Stimulated activated CD8-positive, alpha-beta memory T cell treated with anti-CD3 and anti-CD28 coated beads, Interleukin-15, amount 100 ng/mL, for 48 hours (primary cell): ENCODE data around the gene NR3C2.

Experiments used
- DNase-seq, 2 donors: peaks; one replicate each; pipeline ENCODE4 v3.0.0-alpha.2; 2020; ENCODE audit warnings: low read depth in 2 of 2

The NR3C2 gene

DNA sequence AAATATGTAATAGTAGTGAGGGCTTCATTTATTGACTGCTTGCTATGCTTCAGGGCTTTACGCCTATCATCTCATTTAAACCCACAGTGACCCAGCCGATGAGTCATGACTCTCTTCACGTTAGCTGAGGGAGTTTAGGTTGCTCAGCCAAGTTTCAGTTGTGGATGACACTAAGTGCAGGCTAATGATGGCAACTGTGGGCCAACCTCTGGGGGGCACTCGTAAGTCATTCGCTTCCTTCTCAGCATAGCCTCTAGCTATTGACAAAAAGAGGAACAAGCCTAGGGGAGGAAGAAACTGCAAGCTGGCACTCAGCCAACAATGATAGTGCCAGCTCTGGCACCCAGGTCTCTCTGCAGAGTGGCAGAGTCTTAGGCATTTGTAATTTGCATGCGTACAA, 385.3 kb downstream of the NR3C2 start:
- DNase-seq: peak; percentile 63 to 74

DNA sequence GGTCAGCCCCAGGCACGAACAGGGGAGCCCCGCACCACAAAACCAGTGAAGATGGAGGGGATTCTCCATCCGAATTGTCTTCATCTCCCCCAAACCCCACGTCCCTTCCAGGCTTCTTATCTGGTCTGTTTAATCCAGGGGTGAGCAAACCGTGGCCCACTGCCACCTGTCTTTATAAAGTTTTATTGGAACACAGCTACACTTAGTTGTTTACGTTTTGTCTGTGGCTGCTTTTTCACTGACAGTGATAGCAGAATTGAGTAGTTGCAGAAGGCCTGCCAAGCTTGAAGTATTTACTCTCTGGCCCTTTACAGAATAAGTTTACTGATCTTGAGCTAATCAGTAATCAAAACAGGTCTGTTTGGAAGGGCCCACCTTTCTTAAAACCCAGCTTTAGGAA, 386.4 kb downstream of the NR3C2 start:
- no peak for DNase-seq

DNA sequence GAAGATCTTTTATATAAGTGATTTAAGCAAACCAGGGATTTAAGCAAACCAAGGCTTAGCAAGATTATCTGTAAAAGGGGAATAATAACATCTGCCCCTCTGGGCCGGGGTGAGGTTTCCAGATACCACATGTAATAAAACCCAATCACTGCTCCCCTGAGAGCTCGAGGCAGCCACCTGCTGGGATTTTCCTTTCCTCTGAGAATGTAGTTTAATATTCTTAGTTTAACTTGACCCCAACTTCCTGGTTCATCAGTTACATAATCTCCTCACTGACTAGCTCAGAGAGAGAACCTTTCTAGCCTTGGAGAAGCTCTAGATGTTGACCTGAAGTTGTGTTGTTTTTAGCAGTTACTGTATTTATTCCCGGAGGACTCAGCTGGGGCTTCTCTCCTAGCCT, 387.9 kb downstream of the NR3C2 start:
- DNase-seq: no peak

DNA sequence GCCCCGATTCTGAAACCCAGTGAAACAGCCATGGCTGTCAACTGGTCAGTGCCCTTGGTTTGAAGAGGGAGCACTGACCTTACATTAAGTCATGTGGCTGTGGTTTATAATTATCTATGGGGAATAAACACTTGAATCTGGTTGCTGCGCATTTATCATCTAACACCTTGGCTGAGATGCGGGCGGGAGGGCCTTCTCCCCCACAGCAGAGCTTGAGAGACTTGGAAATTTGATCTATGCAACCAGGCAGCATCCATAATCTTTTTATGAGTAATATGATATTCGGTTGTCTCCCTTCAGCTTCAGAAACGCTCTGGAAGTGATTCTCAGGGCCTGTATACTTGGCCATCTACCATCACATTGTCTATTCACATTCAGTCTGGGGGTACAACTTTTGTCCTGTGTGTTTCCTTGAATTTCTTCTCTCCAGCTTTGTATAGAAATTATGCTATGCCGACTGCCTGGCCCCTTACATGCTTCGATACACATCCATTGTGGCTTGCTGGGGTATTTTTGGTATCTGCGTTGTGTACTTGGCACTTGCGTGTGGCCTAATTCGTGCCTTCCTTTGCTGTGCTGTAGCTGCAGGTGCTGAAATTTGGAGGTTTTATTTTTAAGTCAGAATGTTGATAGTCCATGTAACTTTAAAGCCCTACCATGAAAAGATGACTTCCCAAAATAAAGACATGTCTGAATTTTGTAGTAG, 388.8 kb downstream of the NR3C2 start:
- DNase-seq: no peak

DNA sequence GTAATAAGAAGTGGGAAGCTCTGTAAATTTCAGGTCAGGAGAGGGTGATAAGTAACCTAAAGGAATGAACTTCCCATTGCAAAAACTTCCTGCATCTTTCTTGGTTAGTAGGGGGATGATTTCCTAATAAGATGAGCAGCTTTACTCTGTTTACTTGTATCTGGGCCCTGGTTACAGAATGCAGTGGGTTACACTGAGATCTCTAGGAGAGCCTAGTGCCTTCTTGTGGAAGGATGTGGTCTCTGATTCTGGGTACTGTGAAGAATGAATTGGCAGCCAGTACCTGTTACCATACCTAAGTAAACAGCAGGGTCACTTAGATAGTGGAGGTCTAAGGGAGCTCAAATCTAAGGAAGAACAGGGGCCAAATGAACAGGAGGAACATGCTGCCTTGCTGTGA, 389.8 kb downstream of the NR3C2 start:
- DNase-seq: no peak

DNA sequence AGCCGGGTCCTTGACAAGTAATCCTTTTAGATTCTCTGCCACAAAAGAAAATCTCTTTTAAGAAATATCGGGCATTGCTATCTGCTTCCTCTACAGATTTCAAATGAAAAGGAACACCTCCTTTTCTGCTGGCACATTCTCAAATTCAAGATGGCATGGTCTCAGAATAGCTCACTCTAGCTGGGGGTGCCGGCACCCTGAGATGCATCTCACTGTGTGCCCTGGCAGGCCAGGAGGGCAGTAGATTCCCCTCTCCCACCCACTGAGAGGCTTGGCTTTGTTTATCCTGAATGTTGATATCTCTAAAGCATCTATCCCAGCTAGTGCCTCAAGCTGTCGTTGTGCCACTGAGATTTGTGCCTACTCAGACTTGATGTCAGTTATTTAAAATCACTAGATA, 390.8 kb downstream of the NR3C2 start:
- DNase-seq: no peak

DNA sequence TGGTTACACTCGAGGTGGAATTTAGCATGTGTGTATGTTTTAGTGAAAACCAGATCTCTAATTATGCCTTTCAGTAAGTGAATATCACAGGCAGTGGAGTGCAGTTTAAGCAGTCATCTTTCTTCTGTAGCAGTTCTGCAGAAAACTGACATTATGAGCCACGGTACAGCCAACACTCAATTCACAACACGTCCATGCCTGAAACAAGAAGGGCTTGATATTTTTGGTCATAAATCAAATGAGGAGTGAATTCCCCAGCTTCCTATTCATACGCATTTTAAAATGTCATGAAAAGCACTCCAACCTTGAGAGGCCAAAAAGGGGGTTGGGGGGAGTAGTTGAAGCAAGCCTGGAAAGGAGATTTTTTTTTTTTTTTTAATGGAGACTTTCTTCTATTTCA, 393.6 kb downstream of the NR3C2 start:
- no peak for DNase-seq

DNA sequence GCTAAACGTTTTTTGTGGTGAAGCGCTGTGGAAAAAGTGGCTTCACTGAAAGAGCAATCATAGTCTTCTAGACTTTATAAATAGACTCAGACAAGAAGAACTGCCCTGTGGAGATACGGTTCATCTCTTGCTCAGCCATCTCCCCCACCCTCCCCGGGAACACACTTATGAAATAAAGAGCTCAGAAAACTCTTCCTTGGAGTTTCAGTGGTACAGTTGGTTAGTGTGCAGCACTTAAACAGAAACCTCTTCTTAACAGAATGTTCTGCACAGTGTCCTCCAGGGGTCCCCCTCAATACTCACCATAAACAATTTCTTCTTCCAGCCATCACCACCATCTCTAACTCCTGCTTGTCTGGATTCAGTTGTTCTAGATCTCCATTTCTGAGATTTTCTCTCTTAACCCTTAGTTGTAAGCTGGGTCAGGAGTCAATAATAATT, 397.3 kb downstream of the NR3C2 start:
- DNase-seq: no peak

DNA sequence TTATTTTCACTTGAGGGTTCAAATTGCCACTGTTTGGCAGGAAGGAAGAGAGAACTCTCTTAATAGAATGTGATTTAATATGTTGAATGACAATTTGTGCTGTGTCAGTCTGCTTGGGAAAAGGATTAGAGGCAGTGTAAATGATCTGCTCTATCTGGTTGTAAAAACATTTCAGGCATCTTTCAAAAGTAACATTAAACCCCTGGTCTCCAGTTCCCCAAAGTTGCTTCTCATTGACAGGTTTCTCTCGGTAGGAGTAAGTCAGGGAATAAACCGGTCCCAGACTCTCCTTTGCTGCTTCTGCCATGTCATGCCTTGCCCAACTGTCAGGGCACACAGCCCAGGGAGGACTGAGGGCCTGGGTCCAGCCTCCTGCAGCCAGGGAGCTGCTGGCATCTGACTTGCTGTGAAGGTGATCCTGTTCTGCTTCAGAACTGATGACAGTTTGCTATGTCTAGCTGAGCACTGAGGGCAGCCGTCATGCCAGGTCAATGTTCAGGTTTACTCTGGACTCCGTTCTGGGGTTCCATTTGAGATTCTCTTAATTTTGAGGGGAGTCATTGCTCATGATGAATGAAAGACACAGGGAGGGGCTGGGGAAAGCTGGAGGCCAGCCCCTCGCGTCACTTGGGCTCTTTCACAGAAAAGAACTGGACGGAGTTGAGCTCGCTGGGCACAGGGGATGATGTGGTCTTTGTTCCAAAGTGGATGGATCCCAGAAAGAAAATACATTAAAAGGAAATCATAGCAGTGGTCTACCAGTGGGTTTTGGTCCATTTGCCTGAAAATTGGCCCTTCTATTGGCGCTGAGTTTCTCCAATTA, 397.9 kb downstream of the NR3C2 start:
- no peak for DNase-seq

DNA sequence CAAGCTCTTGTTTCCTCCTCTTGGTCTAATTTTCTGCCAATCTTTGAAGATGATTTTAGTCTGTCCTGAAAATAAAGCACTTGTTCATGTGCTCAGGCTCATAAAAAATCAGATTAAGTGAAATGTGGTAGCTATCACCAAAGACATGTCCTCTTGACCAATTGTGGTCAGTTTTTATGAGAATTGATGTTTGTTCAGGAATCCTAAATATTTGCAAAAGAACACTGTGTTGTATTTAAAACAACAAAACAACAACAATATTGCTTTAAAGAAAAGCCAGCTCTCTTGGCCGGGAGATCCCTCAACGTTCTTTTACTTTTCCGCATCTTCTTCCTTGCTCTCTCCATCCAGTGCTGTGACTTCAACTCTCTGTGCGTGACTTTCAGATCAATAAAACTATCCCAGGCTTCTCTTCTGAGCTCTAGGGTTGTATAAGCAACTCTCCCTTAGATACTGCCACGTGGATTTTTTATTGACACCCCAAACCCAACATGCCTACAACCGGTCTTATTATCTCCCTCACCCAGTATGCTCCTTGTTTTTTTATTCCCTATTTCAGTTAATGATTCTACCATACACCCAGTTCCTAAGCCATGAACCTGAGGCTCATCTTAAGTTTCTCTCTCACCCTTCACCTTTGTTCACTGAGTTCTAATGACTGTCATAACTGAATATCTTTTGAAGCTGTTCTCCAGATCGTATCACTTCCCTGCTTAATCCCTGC, 400.4 kb downstream of the NR3C2 start:
- DNase-seq: no peak

DNA sequence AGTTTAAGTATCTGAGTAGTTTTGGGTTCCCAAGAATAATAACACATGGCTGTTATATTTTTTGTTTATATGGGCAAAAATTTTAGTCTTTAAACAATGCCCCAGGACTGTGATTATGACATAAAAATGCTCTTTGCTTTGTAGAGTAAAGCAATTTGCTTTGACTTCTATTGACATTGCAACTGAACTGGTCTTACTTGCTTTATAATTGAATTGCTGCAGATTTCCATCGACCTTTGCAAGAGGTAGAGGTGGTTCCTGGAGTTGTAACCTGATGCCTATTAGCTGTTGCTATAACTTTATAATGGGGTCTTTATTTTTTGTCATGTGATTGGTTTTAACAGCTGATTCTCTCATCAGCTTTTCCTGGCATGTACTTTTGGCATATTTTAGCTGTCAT, 407.4 kb downstream of the NR3C2 start:
- no peak for DNase-seq

DNA sequence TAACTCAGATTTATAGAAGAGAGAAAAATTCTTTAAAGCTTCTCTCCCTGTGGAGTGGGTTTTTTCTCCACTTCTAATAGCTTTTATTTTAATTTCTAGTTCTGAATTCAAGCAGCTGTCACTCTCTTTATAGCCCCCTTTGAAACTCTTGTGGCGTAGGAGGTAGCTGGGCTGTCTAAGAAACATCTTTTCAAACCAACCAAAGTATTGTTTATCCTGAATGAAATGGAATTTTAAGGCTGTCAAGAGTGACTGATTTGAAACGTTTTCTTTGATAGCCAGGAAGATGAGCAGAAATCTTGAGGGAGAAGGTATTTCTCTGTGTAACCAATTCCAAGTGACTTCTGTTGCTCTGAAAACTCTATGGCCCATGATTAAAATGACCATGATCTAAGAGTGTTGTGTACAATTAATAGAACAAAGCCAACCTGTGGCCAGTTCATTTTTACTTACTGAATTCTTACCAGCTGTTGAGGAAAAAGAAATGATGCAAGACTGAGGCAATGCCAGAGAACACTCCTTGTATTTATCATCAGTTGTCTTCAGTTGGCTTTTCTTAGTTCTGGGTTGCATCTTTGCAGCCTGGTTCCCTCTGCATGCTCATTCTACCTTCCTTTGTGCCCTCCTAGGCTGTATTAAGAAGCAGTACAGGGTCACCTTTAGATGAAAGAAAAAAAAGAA, 411.9 kb downstream of the NR3C2 start:
- no peak for DNase-seq

DNA sequence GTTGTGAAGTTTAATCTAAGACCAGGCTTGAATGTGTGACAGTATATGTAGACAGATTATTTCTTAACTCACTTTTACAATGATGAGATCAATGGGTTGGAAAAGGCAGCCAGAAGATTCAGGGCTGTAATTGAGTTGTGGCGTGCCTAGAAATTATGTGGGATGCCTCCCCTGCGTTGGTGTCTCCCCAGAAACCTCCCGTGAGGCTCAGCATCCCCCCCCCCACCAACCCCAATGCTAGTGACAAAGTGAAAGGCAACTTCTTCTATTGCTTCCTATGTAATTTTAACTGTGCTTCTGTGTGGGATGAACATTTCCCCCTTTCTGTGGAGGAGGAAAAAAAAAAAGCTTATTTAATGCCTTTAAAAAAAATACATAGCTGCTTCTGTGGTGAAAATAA, 412.4 kb downstream of the NR3C2 start:
- DNase-seq: no peak
